GM23338 (cell line): ENCODE measurements around the gene ZNF143. TPM values are rescaled to one million over a fixed set of nuclear protein-coding genes. Genes with fewer than 3 reads are reported as not detected.

Source experiments
- ATAC-seq: fragments of 200-7000 bp; cut with Tn5 transposase; 3 replicates; pipeline ENCODE4 v1.9.1; 2020
- DNase-seq: peaks from one replicate; pipeline ENCODE4 v3.0.0-alpha.2; 2015; ENCODE audit warnings: low spot score
- H2AFZ ChIP-seq: fragments of 200-600 bp; sonication (generic); 2 replicates; pipeline ENCODE4 v1.8.0; 2016; ENCODE audit warnings: antibody characterized with exemption, mild to moderate bottlenecking, moderate library complexity
- H3F3A ChIP-seq: fragments of 200-600 bp; sonication (generic); replicated peaks from 2 replicates; pipeline ENCODE4 v1.8.0; 2017; ENCODE audit warnings: antibody characterized with exemption, mixed run types, low read depth
- H3K27ac ChIP-seq: fragments of 200-600 bp; sonication (generic); 2 replicates; pipeline ENCODE4 v1.6.1; 2016; ENCODE audit warnings: low read depth
- H3K27me3 ChIP-seq: fragments of 200-600 bp; sonication (generic); 2 replicates; pipeline ENCODE4 v1.8.0; 2016; ENCODE audit warnings: mild to moderate bottlenecking, mixed run types, moderate library complexity; ENCODE audit not compliant: insufficient read depth
- H3K36me3 ChIP-seq: fragments of 200-600 bp; sonication (generic); 2 replicates; pipeline ENCODE4 v1.8.0; 2016; ENCODE audit warnings: mild to moderate bottlenecking; ENCODE audit not compliant: insufficient read depth
- H3K4me1 ChIP-seq: fragments of 200-600 bp; sonication (generic); 2 replicates; pipeline ENCODE4 v1.8.0; 2016; ENCODE audit warnings: mild to moderate bottlenecking, moderate library complexity; ENCODE audit not compliant: insufficient read depth
- H3K4me2 ChIP-seq: fragments of 200-600 bp; sonication (generic); 2 replicates; pipeline ENCODE4 v1.7.1; 2017; ENCODE audit warnings: mixed run types
- H3K4me3 ChIP-seq: fragments of 200-600 bp; sonication (generic); 2 replicates; pipeline ENCODE4 v1.6.1; 2016; ENCODE audit warnings: mixed run types
- H3K79me2 ChIP-seq: fragments of 200-600 bp; sonication (generic); replicated peaks from 2 replicates; pipeline ENCODE4 v1.8.0; 2017; ENCODE audit warnings: mild to moderate bottlenecking; ENCODE audit not compliant: insufficient read depth
- H3K9me2 ChIP-seq: fragments of 200-600 bp; sonication (generic); 2 replicates; pipeline ENCODE4 v1.8.0; 2017; ENCODE audit not compliant: insufficient read depth
- H4K20me1 ChIP-seq: fragments of 200-600 bp; sonication (generic); replicated peaks from 2 replicates; pipeline ENCODE4 v1.8.0; 2017; ENCODE audit warnings: mild to moderate bottlenecking; ENCODE audit not compliant: insufficient read depth
- H3K27ac Mint-ChIP-seq: 2 replicates; pipeline ENCODE4 v1.8.0; 2020; ENCODE audit warnings: inconsistent platforms, mild to moderate bottlenecking, moderate library complexity, mixed read lengths
- H3K27me3 Mint-ChIP-seq: 3 replicates; pipeline ENCODE4 v1.8.0; 2022; ENCODE audit warnings: low read depth, mild to moderate bottlenecking, moderate library complexity, mixed read lengths, inconsistent platforms; ENCODE audit not compliant: insufficient read depth, poor library complexity
- H3K36me3 Mint-ChIP-seq: 3 replicates; pipeline ENCODE4 v1.8.0; 2021; ENCODE audit warnings: low read depth, mild to moderate bottlenecking, inconsistent platforms, moderate library complexity, mixed read lengths
- H3K4me1 Mint-ChIP-seq: 3 replicates; pipeline ENCODE4 v1.8.0; 2020; ENCODE audit warnings: mild to moderate bottlenecking, inconsistent platforms, mixed read lengths
- H3K4me3 Mint-ChIP-seq: 3 replicates; pipeline ENCODE4 v1.8.0; 2021; ENCODE audit warnings: moderate library complexity, mild to moderate bottlenecking, inconsistent platforms, mixed read lengths
- H3K9me3 Mint-ChIP-seq: 3 replicates; pipeline ENCODE4 v1.8.0; 2020; ENCODE audit warnings: moderate library complexity, mild to moderate bottlenecking, inconsistent platforms, mixed read lengths
- CREB1 ChIP-seq: fragments of 250-450 bp; sonication (Bioruptor Pico); IDR thresholded peaks from 2 replicates; pipeline ENCODE4 v1.5.0; 2020; ENCODE audit warnings: low read depth, mild to moderate bottlenecking, moderate library complexity
- CTCF ChIP-seq, 2 experiments: fragments of 200-600 bp in 1 of 2; sonication (generic) in 1 of 2; conservative IDR thresholded peaks; 2 replicates each; pipeline versions ENCODE4 v1.5.1 to v1.6.1; 2016 to 2017; ENCODE audit warnings: antibody characterized with exemption in 2 of 2, low read depth in 2 of 2, mild to moderate bottlenecking in 2 of 2, moderate library complexity in 1 of 2
- EZH2 ChIP-seq: fragments of 200-600 bp; sonication (generic); IDR thresholded peaks from one replicate; pipeline ENCODE4 v1.8.0; 2017; ENCODE audit warnings: antibody characterized with exemption, mild to moderate bottlenecking, low read depth; ENCODE audit not compliant: unreplicated experiment
- EZH2phosphoT487 ChIP-seq: fragments of 200-600 bp; sonication (generic); IDR thresholded peaks from one replicate; pipeline ENCODE4 v1.8.1; 2018; ENCODE audit warnings: antibody characterized with exemption; ENCODE audit not compliant: unreplicated experiment
- JUNB ChIP-seq: IDR thresholded peaks from one replicate; pipeline ENCODE4 v1.6.1; 2016; ENCODE audit warnings: antibody characterized with exemption; ENCODE audit not compliant: unreplicated experiment
- NANOG ChIP-seq: IDR thresholded peaks from 2 replicates; pipeline ENCODE4 v1.6.1; 2016; ENCODE audit warnings: antibody characterized with exemption, borderline replicate concordance
- POLR2AphosphoS5 ChIP-seq: IDR thresholded peaks from 2 replicates; pipeline ENCODE4 v1.6.1; 2016; ENCODE audit warnings: antibody characterized with exemption, low read depth
- STAT1 ChIP-seq: IDR thresholded peaks from one replicate; pipeline ENCODE4 v1.6.1; 2016; ENCODE audit warnings: antibody characterized with exemption; ENCODE audit not compliant: unreplicated experiment
- ZNF114 ChIP-seq: fragments of 250-450 bp; sonication (Bioruptor Pico); IDR thresholded peaks from 2 replicates; pipeline ENCODE4 v1.5.0; 2020; ENCODE audit warnings: mild to moderate bottlenecking, moderate library complexity
- ZNF331 ChIP-seq: fragments of 250-450 bp; sonication (Bioruptor Pico); IDR thresholded peaks from 2 replicates; pipeline ENCODE4 v1.5.0; 2020; ENCODE audit warnings: low read depth, mild to moderate bottlenecking, moderate library complexity
- polyA plus RNA-seq: library from polyadenylated mRNA; unstranded; fragments of >200 nt; fragmentation: Nextera tagmentation; extraction: Ambion mirVana; gene quantifications from 2 replicates; pipeline ENCODE4 v1.2.1, GENCODE V29; 2016
- total RNA-seq: library from RNA; depleted of rRNA; stranded (reverse); fragments of >200 nt; shearing (Covaris generic); gene quantifications from 2 replicates; pipeline ENCODE4 v1.2.3, GENCODE V29; 2014
- TF ChIP-seq, protein P1 (sequence below): IDR thresholded peaks from one replicate; pipeline ENCODE4 v1.6.1; 2018; ENCODE audit warnings: antibody characterized with exemption; ENCODE audit not compliant: unreplicated experiment
- TF ChIP-seq, protein P2 (sequence below): fragments of 250-450 bp; sonication (Bioruptor Pico); IDR thresholded peaks from 2 replicates; pipeline ENCODE4 v1.5.0; 2020; ENCODE audit warnings: mild to moderate bottlenecking, moderate library complexity
- TF ChIP-seq, protein P3 (sequence below): IDR thresholded peaks from 2 replicates; pipeline ENCODE4 v1.6.1; 2016; ENCODE audit warnings: antibody characterized with exemption

ZNF143 gene
- total and polyA plus RNA-seq, 2 experiments from 2014 or later: 33.5 to 44.2 TPM

DNA sequence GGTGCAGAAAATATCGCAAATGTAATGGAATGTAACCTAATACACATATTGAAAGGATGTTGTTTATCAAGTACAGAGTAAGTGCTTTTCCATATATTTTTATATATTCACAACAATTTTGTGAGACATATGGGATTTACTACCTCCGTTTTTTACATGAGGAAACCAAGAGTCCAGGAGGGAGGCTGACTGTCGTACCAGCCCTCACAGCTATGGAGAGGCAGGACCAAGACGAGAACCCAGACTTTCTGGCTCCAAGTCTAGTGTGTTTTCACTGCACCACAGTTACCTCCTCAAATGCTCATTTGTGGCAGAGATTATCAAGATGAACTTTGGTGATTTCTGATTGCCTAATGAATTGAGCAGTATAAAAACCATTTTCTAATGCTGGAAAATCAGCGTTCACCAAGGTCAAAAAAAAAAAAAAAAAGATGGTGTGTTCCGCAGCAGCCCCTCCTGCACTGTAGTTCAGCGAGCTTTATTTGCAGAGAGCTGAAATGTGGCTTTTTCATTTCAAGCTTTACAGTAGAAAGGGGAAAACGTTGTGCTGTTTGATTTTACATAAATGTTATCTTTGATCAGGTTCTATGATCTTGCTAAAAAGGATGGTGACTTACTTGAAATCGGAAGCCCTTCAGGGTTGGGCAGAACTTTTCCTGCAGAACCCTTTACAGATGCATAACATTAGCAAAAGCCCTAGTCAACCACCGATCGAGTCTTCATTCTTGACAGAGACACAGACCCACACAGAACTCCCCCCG is 67.9 kb downstream of the ZNF143 start:
- H3K4me3 ChIP-seq: no peak overlapping the region
- no peaks in the 10 kb centered on the region for H4K20me1 ChIP-seq
- H3K27me3 Mint-ChIP-seq: peaks cover 3% of the 10 kb centered on the region
- no peaks in the 10 kb centered on the region for H3K9me3 Mint-ChIP-seq
- no peak overlapping the region for H2AFZ ChIP-seq
- H3K36me3 ChIP-seq: peaks cover 10% of the 10 kb centered on the region
- H3K4me1 Mint-ChIP-seq: peaks cover 28% of the 10 kb centered on the region
- H3K27ac Mint-ChIP-seq: no peak overlapping the region
- H3K9me2 ChIP-seq: no peaks in the 10 kb centered on the region
- peaks cover 18% of the 10 kb centered on the region for H3K4me1 ChIP-seq
- H3K27me3 ChIP-seq: no peaks in the 10 kb centered on the region
- ATAC-seq (no peak), DNase-seq (no peak)
- no peak overlapping the region for H3K4me3 Mint-ChIP-seq
- no peaks in the 10 kb centered on the region for H3K79me2 ChIP-seq
- H3K36me3 Mint-ChIP-seq: peaks cover 21% of the 10 kb centered on the region
- 0 out of 2 replicates have a peak overlapping the region, but pooled peaks have one; percentile 64 for H3K27ac ChIP-seq
- H3K4me2 ChIP-seq: 0 out of 2 replicates have a peak overlapping the region, but pooled peaks have one; percentile 16
- H3F3A ChIP-seq: peaks cover 15% of the 10 kb centered on the region; the same call in 1 of the 2 replicates
- TF ChIP-seq POLR2AphosphoS5 (no peak), NANOG (no peak), EZH2phosphoT487 (no peak), CTCF (conservative IDR thresholded peaks at IDR 0.05; ENCODE audit: low read depth in 2 of 2) (no peak), STAT1 (no peak), EZH2 (no peak), ZNF114 (CRISPR knock-in tag) (no peak), JUNB (no peak), CREB1 (CRISPR knock-in tag) (no peak), ZNF331 (CRISPR knock-in tag) (no peak)
- TF ChIP-seq, protein P1, sequence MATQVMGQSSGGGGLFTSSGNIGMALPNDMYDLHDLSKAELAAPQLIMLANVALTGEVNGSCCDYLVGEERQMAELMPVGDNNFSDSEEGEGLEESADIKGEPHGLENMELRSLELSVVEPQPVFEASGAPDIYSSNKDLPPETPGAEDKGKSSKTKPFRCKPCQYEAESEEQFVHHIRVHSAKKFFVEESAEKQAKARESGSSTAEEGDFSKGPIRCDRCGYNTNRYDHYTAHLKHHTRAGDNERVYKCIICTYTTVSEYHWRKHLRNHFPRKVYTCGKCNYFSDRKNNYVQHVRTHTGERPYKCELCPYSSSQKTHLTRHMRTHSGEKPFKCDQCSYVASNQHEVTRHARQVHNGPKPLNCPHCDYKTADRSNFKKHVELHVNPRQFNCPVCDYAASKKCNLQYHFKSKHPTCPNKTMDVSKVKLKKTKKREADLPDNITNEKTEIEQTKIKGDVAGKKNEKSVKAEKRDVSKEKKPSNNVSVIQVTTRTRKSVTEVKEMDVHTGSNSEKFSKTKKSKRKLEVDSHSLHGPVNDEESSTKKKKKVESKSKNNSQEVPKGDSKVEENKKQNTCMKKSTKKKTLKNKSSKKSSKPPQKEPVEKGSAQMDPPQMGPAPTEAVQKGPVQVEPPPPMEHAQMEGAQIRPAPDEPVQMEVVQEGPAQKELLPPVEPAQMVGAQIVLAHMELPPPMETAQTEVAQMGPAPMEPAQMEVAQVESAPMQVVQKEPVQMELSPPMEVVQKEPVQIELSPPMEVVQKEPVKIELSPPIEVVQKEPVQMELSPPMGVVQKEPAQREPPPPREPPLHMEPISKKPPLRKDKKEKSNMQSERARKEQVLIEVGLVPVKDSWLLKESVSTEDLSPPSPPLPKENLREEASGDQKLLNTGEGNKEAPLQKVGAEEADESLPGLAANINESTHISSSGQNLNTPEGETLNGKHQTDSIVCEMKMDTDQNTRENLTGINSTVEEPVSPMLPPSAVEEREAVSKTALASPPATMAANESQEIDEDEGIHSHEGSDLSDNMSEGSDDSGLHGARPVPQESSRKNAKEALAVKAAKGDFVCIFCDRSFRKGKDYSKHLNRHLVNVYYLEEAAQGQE: no peak
- TF ChIP-seq, protein P2, sequence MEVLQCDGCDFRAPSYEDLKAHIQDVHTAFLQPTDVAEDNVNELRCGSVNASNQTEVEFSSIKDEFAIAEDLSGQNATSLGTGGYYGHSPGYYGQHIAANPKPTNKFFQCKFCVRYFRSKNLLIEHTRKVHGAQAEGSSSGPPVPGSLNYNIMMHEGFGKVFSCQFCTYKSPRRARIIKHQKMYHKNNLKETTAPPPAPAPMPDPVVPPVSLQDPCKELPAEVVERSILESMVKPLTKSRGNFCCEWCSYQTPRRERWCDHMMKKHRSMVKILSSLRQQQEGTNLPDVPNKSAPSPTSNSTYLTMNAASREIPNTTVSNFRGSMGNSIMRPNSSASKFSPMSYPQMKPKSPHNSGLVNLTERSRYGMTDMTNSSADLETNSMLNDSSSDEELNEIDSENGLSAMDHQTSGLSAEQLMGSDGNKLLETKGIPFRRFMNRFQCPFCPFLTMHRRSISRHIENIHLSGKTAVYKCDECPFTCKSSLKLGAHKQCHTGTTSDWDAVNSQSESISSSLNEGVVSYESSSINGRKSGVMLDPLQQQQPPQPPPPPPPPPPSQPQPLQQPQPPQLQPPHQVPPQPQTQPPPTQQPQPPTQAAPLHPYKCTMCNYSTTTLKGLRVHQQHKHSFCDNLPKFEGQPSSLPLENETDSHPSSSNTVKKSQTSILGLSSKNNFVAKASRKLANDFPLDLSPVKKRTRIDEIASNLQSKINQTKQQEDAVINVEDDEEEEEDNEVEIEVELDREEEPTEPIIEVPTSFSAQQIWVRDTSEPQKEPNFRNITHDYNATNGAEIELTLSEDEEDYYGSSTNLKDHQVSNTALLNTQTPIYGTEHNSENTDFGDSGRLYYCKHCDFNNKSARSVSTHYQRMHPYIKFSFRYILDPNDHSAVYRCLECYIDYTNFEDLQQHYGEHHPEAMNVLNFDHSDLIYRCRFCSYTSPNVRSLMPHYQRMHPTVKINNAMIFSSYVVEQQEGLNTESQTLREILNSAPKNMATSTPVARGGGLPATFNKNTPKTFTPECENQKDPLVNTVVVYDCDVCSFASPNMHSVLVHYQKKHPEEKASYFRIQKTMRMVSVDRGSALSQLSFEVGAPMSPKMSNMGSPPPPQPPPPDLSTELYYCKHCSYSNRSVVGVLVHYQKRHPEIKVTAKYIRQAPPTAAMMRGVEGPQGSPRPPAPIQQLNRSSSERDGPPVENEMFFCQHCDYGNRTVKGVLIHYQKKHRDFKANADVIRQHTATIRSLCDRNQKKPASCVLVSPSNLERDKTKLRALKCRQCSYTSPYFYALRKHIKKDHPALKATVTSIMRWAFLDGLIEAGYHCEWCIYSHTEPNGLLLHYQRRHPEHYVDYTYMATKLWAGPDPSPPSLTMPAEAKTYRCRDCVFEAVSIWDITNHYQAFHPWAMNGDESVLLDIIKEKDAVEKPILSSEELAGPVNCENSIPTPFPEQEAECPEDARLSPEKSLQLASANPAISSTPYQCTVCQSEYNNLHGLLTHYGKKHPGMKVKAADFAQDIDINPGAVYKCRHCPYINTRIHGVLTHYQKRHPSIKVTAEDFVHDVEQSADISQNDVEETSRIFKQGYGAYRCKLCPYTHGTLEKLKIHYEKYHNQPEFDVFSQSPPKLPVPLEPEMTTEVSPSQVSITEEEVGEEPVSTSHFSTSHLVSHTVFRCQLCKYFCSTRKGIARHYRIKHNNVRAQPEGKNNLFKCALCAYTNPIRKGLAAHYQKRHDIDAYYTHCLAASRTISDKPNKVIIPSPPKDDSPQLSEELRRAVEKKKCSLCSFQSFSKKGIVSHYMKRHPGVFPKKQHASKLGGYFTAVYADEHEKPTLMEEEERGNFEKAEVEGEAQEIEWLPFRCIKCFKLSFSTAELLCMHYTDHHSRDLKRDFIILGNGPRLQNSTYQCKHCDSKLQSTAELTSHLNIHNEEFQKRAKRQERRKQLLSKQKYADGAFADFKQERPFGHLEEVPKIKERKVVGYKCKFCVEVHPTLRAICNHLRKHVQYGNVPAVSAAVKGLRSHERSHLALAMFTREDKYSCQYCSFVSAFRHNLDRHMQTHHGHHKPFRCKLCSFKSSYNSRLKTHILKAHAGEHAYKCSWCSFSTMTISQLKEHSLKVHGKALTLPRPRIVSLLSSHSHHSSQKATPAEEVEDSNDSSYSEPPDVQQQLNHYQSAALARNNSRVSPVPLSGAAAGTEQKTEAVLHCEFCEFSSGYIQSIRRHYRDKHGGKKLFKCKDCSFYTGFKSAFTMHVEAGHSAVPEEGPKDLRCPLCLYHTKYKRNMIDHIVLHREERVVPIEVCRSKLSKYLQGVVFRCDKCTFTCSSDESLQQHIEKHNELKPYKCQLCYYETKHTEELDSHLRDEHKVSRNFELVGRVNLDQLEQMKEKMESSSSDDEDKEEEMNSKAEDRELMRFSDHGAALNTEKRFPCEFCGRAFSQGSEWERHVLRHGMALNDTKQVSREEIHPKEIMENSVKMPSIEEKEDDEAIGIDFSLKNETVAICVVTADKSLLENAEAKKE (CRISPR knock-in tag): no peak
- TF ChIP-seq, protein P3, sequence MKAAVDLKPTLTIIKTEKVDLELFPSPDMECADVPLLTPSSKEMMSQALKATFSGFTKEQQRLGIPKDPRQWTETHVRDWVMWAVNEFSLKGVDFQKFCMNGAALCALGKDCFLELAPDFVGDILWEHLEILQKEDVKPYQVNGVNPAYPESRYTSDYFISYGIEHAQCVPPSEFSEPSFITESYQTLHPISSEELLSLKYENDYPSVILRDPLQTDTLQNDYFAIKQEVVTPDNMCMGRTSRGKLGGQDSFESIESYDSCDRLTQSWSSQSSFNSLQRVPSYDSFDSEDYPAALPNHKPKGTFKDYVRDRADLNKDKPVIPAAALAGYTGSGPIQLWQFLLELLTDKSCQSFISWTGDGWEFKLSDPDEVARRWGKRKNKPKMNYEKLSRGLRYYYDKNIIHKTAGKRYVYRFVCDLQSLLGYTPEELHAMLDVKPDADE: no peak
